ENCODE data around the gene IYD. TPM values are rescaled to one million over a fixed set of nuclear protein-coding genes. Genes with fewer than 3 reads are reported as not detected.
"Not testable (repeated sequence)": the region's sequence is repeated elsewhere in the genome, so short reads cannot be mapped to it uniquely, and the experiment has no call there.

IYD gene
- polyA plus RNA-seq, 2 donors = 0.01 TPM; not detected in 1

GRCh38 chr6:150369408-150369807, 596 bp downstream of the IYD start:
- no peak overlapping the region for H3K4me3 ChIP-seq (ENCODE audit: low read depth in 1 of 2, low read length in 2 of 2)
- H3K4me1 ChIP-seq (ENCODE audit: control insufficient read depth in 2 of 2, insufficient read depth in 2 of 2, low read length in 1 of 2) = no peaks in the 10 kb centered on the region
- no peak overlapping the region for H3K27ac ChIP-seq (ENCODE audit: low read depth in 2 of 2, low read length in 1 of 2)
- no peaks in the 10 kb centered on the region for H3K9me3 ChIP-seq (ENCODE audit: control insufficient read depth in 2 of 2, insufficient read depth in 1 of 2, low read depth in 1 of 2, low read length in 1 of 2)
- 89 to 91% methylated on average over 2 of the region's 2 CpGs for WGBS, 2 donors
- H3K36me3 ChIP-seq (ENCODE audit: control insufficient read depth in 2 of 2, insufficient read depth in 2 of 2, low read length in 1 of 2) = no peaks in the 10 kb centered on the region
- H3K27me3 ChIP-seq (ENCODE audit: control insufficient read depth in 1 of 2, insufficient read depth in 2 of 2, low read length in 2 of 2) = no peaks in the 10 kb centered on the region

- 84 to 90% methylated on average over 12 of the region's 12 CpGs for WGBS, 2 donors
- H3K4me3 ChIP-seq (ENCODE audit: low read depth in 1 of 2, low read length in 2 of 2) = no peak overlapping the region
- H3K27me3 ChIP-seq (ENCODE audit: control insufficient read depth in 1 of 2, insufficient read depth in 2 of 2, low read length in 2 of 2) = no peaks in the 10 kb centered on the region
- no peak overlapping the region for H3K27ac ChIP-seq (ENCODE audit: low read depth in 2 of 2, low read length in 1 of 2)
- no peaks in the 10 kb centered on the region for H3K9me3 ChIP-seq (ENCODE audit: control insufficient read depth in 2 of 2, insufficient read depth in 1 of 2, low read depth in 1 of 2, low read length in 1 of 2)
- H3K4me1 ChIP-seq (ENCODE audit: control insufficient read depth in 2 of 2, insufficient read depth in 2 of 2, low read length in 1 of 2) = no peaks in the 10 kb centered on the region
- no peaks in the 10 kb centered on the region for H3K36me3 ChIP-seq (ENCODE audit: control insufficient read depth in 2 of 2, insufficient read depth in 2 of 2, low read length in 1 of 2)
These were observed 1.3 kb downstream of the IYD start for GRCh38 chr6:150370112-150370511.

GRCh38 chr6:150371356-150371755, 2.5 kb downstream of the IYD start:
- Histone ChIP-seq H3K27ac (ENCODE audit: low read depth in 2 of 2, low read length in 1 of 2) (no peak overlapping the region), H3K4me3 (ENCODE audit: low read depth in 1 of 2, low read length in 2 of 2) (no peak overlapping the region), H3K4me1 (ENCODE audit: control insufficient read depth in 2 of 2, insufficient read depth in 2 of 2, low read length in 1 of 2) (no peaks in the 10 kb centered on the region), H3K27me3 (ENCODE audit: control insufficient read depth in 1 of 2, insufficient read depth in 2 of 2, low read length in 2 of 2) (no peaks in the 10 kb centered on the region), H3K9me3 (ENCODE audit: control insufficient read depth in 2 of 2, insufficient read depth in 1 of 2, low read depth in 1 of 2, low read length in 1 of 2) (no peaks in the 10 kb centered on the region), H3K36me3 (ENCODE audit: control insufficient read depth in 2 of 2, insufficient read depth in 2 of 2, low read length in 1 of 2) (no peaks in the 10 kb centered on the region)
- 70 to 87% methylated on average over 2 of the region's 2 CpGs for WGBS, 2 donors

- H3K36me3 ChIP-seq (ENCODE audit: control insufficient read depth in 2 of 2, insufficient read depth in 2 of 2, low read length in 1 of 2) = no peaks in the 10 kb centered on the region
- H3K27ac ChIP-seq (ENCODE audit: low read depth in 2 of 2, low read length in 1 of 2) = no peak overlapping the region
- no peaks in the 10 kb centered on the region for H3K27me3 ChIP-seq (ENCODE audit: control insufficient read depth in 1 of 2, insufficient read depth in 2 of 2, low read length in 2 of 2)
- H3K4me3 ChIP-seq (ENCODE audit: low read depth in 1 of 2, low read length in 2 of 2) = no peak overlapping the region
- H3K9me3 ChIP-seq (ENCODE audit: control insufficient read depth in 2 of 2, insufficient read depth in 1 of 2, low read depth in 1 of 2, low read length in 1 of 2) = no peaks in the 10 kb centered on the region
- H3K4me1 ChIP-seq (ENCODE audit: control insufficient read depth in 2 of 2, insufficient read depth in 2 of 2, low read length in 1 of 2) = no peaks in the 10 kb centered on the region
- 92 to 96% methylated on average over 1 of the region's 1 CpG for WGBS, 2 donors
These were observed 3.2 kb downstream of the IYD start for GRCh38 chr6:150372051-150372450.

- Histone ChIP-seq H3K27ac (ENCODE audit: low read depth in 2 of 2, low read length in 1 of 2) (no peak overlapping the region), H3K4me1 (ENCODE audit: control insufficient read depth in 2 of 2, insufficient read depth in 2 of 2, low read length in 1 of 2) (no peaks in the 10 kb centered on the region), H3K27me3 (ENCODE audit: control insufficient read depth in 1 of 2, insufficient read depth in 2 of 2, low read length in 2 of 2) (no peaks in the 10 kb centered on the region), H3K4me3 (ENCODE audit: low read depth in 1 of 2, low read length in 2 of 2) (no peak overlapping the region), H3K36me3 (ENCODE audit: control insufficient read depth in 2 of 2, insufficient read depth in 2 of 2, low read length in 1 of 2) (no peaks in the 10 kb centered on the region), H3K9me3 (ENCODE audit: control insufficient read depth in 2 of 2, insufficient read depth in 1 of 2, low read depth in 1 of 2, low read length in 1 of 2) (no peaks in the 10 kb centered on the region)
- WGBS, 2 donors = 42 to 44% methylated on average over 2 of the region's 2 CpGs
These were observed 4.5 kb downstream of the IYD start for GRCh38 chr6:150373260-150373701.

- not testable (repeated sequence) for H3K4me3 ChIP-seq (ENCODE audit: low read depth in 1 of 2, low read length in 2 of 2); H3K27me3 ChIP-seq (ENCODE audit: control insufficient read depth in 1 of 2, insufficient read depth in 2 of 2, low read length in 2 of 2); H3K36me3 ChIP-seq (ENCODE audit: control insufficient read depth in 2 of 2, insufficient read depth in 2 of 2, low read length in 1 of 2); H3K9me3 ChIP-seq (ENCODE audit: control insufficient read depth in 2 of 2, insufficient read depth in 1 of 2, low read depth in 1 of 2, low read length in 1 of 2); H3K4me1 ChIP-seq (ENCODE audit: control insufficient read depth in 2 of 2, insufficient read depth in 2 of 2, low read length in 1 of 2); H3K27ac ChIP-seq (ENCODE audit: low read depth in 2 of 2, low read length in 1 of 2)
- WGBS, 2 donors = 53 to 77% methylated on average over 5 of the region's 5 CpGs
These were observed 5.5 kb downstream of the IYD start for GRCh38 chr6:150374346-150374745.

- WGBS, 2 donors = 40 to 47% methylated on average over 4 of the region's 4 CpGs
- Histone ChIP-seq H3K4me3 (ENCODE audit: low read depth in 1 of 2, low read length in 2 of 2) (no peak overlapping the region), H3K27me3 (ENCODE audit: control insufficient read depth in 1 of 2, insufficient read depth in 2 of 2, low read length in 2 of 2) (no peaks in the 10 kb centered on the region), H3K36me3 (ENCODE audit: control insufficient read depth in 2 of 2, insufficient read depth in 2 of 2, low read length in 1 of 2) (no peaks in the 10 kb centered on the region), H3K4me1 (ENCODE audit: control insufficient read depth in 2 of 2, insufficient read depth in 2 of 2, low read length in 1 of 2) (no peaks in the 10 kb centered on the region), H3K27ac (ENCODE audit: low read depth in 2 of 2, low read length in 1 of 2) (no peak overlapping the region), H3K9me3 (ENCODE audit: control insufficient read depth in 2 of 2, insufficient read depth in 1 of 2, low read depth in 1 of 2, low read length in 1 of 2) (no peaks in the 10 kb centered on the region)
These were observed 8.5 kb downstream of the IYD start for GRCh38 chr6:150377211-150377781.

- no peaks in the 10 kb centered on the region for H3K4me1 ChIP-seq (ENCODE audit: control insufficient read depth in 2 of 2, insufficient read depth in 2 of 2, low read length in 1 of 2)
- no peak overlapping the region for H3K27ac ChIP-seq (ENCODE audit: low read depth in 2 of 2, low read length in 1 of 2)
- no peaks in the 10 kb centered on the region for H3K36me3 ChIP-seq (ENCODE audit: control insufficient read depth in 2 of 2, insufficient read depth in 2 of 2, low read length in 1 of 2)
- no peak overlapping the region for H3K4me3 ChIP-seq (ENCODE audit: low read depth in 1 of 2, low read length in 2 of 2)
- WGBS, 2 donors = 78 to 79% methylated on average over 1 of the region's 1 CpG
- H3K27me3 ChIP-seq (ENCODE audit: control insufficient read depth in 1 of 2, insufficient read depth in 2 of 2, low read length in 2 of 2) = no peaks in the 10 kb centered on the region
- no peaks in the 10 kb centered on the region for H3K9me3 ChIP-seq (ENCODE audit: control insufficient read depth in 2 of 2, insufficient read depth in 1 of 2, low read depth in 1 of 2, low read length in 1 of 2)
These were observed 11.4 kb downstream of the IYD start for GRCh38 chr6:150380256-150380655.

GRCh38 chr6:150382171-150382570, 13.4 kb downstream of the IYD start:
- no peaks in the 10 kb centered on the region for H3K27me3 ChIP-seq (ENCODE audit: control insufficient read depth in 1 of 2, insufficient read depth in 2 of 2, low read length in 2 of 2)
- no peak overlapping the region for H3K27ac ChIP-seq (ENCODE audit: low read depth in 2 of 2, low read length in 1 of 2)
- no peaks in the 10 kb centered on the region for H3K4me1 ChIP-seq (ENCODE audit: control insufficient read depth in 2 of 2, insufficient read depth in 2 of 2, low read length in 1 of 2)
- no peak overlapping the region for H3K4me3 ChIP-seq (ENCODE audit: low read depth in 1 of 2, low read length in 2 of 2)
- H3K36me3 ChIP-seq (ENCODE audit: control insufficient read depth in 2 of 2, insufficient read depth in 2 of 2, low read length in 1 of 2) = no peaks in the 10 kb centered on the region
- 83 to 91% methylated on average over 4 of the region's 4 CpGs for WGBS, 2 donors
- no peaks in the 10 kb centered on the region for H3K9me3 ChIP-seq (ENCODE audit: control insufficient read depth in 2 of 2, insufficient read depth in 1 of 2, low read depth in 1 of 2, low read length in 1 of 2)

- H3K27ac ChIP-seq (ENCODE audit: low read depth in 2 of 2, low read length in 1 of 2) = no peak overlapping the region
- H3K4me1 ChIP-seq (ENCODE audit: control insufficient read depth in 2 of 2, insufficient read depth in 2 of 2, low read length in 1 of 2) = no peaks in the 10 kb centered on the region
- H3K9me3 ChIP-seq (ENCODE audit: control insufficient read depth in 2 of 2, insufficient read depth in 1 of 2, low read depth in 1 of 2, low read length in 1 of 2) = no peaks in the 10 kb centered on the region
- no peaks in the 10 kb centered on the region for H3K27me3 ChIP-seq (ENCODE audit: control insufficient read depth in 1 of 2, insufficient read depth in 2 of 2, low read length in 2 of 2)
- H3K36me3 ChIP-seq (ENCODE audit: control insufficient read depth in 2 of 2, insufficient read depth in 2 of 2, low read length in 1 of 2) = no peaks in the 10 kb centered on the region
- H3K4me3 ChIP-seq (ENCODE audit: low read depth in 1 of 2, low read length in 2 of 2) = no peak overlapping the region
- 84 to 86% methylated on average over 4 of the region's 4 CpGs for WGBS, 2 donors
These were observed 22.6 kb downstream of the IYD start for GRCh38 chr6:150391414-150391813.
